Embryonic facial prominence (tissue), 1 donor: ENCODE data around the gene EEF2K.

Experiments
- DNase-seq: peaks from one replicate; pipeline ENCODE4 v3.0.0-alpha.2; 2016; ENCODE audit errors: extremely low spot score

EEF2K gene

GRCh38 chr16:22252317-22252716, 46.2 kb downstream of the EEF2K start:
- no peak for DNase-seq

DNA sequence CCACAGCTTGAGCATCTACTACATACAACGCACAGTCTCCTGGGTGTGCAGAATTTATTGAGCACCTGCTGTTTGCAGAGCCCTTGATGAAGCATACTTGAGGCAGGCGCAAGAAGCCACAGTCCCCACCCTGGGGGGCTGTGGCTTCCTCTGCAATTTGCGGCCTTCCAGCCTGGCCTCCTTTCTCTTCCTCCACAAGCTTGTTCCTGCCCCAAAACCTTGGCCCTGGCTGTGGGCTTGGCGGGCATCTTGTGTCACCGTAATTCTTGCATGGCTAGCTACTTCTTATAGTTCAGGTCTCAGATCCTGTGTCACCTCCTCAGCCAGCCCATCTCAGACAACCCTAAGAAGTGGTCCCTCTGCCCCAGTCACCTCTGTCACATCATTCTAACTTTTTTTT, 47.2 kb downstream of the EEF2K start:
- DNase-seq = no peak

GRCh38 chr16:22255335-22255734, 49.3 kb downstream of the EEF2K start:
- no peak for DNase-seq

DNA sequence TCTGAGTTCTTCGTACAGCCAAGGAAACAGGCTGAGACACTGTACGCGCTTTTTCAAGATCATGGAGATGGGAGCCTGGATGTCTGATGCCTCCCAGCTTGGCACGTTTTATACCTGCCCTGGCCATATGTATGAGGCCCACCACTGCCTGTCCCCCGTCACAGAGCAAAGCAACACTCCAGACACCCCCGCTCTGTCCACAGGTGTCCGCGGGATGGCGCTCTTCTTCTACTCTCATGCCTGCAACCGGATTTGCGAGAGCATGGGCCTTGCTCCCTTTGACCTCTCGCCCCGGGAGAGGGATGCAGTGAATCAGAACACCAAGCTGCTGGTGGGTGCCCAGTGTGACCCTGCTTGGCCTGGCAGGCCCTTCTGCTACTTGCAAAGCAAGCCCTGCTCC, 51.4 kb downstream of the EEF2K start:
- no peak for DNase-seq

DNA sequence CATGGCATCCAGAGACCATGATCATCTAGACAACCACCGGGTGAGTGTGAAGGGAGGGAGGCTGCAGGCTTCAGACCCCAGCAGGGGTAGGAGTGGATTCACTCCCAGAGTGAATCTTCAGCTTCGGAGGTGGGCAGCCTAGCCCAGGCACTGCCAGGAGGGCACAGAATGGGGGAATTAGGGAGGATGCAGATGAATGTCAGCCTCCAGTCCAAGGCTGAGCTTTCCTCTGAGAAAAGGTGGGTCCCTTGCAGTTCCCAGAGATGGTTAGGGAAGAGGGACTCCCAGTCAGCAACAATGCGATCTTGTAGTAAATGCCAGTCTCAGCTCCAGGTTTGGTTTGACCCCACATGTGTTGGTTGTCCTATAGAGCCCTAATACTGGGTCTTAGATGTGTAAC, 54.4 kb downstream of the EEF2K start:
- DNase-seq = no peak

GRCh38 chr16:22262460-22262859, 56.4 kb downstream of the EEF2K start:
- DNase-seq = no peak

GRCh38 chr16:22264786-22265185, 58.7 kb downstream of the EEF2K start:
- no peak for DNase-seq

DNA sequence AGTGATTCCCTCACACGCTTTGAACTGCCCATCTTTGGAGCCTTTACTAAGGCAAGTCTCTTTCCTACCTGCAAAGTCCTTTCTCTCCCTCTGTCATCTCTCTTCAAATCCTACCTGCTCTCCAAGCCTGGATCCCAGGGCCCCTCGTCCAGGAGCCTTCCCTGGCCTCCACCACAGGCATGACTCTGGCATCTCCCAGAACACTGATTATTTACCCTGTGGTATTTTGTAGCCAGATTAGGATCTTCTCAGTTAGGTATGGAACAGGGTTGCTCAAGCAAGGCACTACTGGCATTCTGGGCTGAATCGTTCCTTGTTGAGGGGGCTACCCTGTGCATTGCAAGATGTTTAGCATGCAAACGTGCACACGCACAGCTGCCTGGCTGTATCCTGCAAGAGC, 59.3 kb downstream of the EEF2K start:
- no peak for DNase-seq

DNA sequence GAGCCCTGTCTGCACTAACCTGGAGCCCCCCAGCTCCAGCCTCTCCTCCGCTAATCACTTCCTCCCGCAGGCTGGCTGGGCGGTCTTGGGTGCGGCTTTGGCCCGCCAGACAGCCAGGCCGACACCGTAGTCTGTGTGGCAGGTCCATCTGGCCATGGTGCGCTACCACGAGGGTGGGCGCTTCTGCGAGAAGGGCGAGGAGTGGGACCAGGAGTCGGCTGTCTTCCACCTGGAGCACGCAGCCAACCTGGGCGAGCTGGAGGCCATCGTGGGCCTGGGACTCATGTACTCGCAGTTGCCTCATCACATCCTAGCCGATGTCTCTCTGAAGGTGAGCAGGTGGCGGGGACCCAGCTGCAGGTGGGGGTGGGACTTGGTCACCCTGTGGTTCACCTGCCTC, 60.5 kb downstream of the EEF2K start:
- no peak for DNase-seq

DNA sequence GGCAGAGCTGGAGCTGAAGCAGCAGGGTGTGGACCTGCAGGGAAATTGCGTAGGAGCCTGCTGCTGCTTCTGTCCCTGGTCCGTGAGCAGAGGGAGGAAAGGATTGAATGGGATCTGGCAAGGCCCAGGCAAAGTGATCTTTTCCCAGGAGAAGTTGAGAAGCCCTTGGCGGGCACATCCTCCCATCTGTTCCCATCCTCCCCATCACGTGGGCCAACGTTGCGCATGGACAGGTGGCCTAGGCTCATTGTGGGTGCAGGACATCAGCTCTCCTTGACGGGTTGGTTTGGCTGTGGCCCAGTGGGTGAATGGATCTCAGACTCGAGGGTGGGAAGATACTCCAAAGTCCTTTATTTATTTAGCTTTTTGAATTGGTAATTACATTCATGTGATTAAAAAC, 61.7 kb downstream of the EEF2K start:
- no peak for DNase-seq

- DNase-seq = no peak
These were observed 64.4 kb downstream of the EEF2K start for GRCh38 chr16:22270525-22270924.

- no peak for DNase-seq
These were observed 67.0 kb downstream of the EEF2K start for GRCh38 chr16:22272870-22273650.

- DNase-seq = no peak
These were observed 68.8 kb downstream of the EEF2K start for GRCh38 chr16:22274916-22275315.

- DNase-seq = no peak
These were observed 72.6 kb downstream of the EEF2K start for GRCh38 chr16:22278441-22279230.

- no peak for DNase-seq
These were observed 76.3 kb downstream of the EEF2K start for GRCh38 chr16:22282254-22282892.

GRCh38 chr16:22284637-22285036, 78.6 kb downstream of the EEF2K start:
- DNase-seq = no peak

- no peak for DNase-seq
These were observed 79.0 kb downstream of the EEF2K start for GRCh38 chr16:22285080-22285479.

DNA sequence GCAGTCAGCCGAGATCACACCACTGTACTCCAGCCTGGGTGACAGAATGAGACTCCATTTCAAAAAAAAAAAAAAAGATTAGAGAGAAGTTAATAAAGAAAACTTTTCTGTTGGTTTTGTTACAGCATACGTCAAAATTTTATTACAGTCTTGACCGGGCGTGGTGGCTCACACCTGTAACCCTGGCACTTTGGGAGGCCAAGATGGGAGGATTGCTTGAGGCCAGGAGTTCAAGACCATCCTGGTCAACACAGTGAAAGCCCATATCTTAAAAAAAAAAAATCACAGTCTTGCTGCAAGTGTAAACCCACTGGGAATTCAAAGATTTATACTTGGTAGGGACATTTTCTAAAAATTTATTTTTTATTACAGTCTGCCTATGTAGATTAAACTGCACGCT, 84.9 kb downstream of the EEF2K start:
- DNase-seq = no peak

DNA sequence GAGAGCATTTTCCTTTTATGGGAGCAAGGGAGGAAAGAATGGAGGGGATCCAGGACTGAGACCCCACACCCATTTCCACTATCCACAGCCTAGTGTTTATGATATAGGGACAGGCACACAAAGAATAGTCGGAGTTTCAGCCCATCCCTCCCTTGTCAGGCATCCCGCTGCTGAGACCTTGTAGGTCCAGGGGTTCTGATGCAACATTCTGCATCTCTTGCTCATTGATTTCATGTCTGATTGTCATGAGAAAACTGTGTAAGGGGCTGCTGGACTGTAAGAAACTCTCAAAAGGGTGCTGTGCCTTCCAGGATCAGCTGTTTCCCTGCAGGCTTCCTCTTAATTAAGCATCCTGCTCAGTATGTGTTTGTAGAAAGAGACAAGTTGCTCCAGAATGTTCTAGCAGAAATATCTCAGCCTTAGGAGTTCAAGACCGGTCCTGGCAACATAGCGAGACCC, 85.8 kb downstream of the EEF2K start:
- DNase-seq = no peak

DNA sequence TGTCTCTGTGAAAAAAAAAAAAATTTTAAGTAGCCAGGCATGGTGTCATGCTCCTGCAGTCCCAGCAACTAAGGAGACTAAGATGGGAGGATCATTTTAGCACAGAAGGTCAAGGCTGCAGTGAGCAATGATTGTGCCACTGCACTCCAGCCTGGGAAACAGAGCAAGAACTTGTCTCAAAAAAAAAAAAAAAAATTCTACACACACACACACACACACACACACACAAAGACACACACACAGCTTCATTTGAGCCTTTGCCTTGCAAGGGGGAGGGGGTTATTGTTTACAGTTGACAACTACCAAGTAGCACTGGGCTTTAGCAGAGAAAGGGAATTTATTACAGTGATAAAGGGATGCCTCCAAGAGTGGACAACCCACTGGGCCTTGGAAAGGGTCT, 86.2 kb downstream of the EEF2K start:
- no peak for DNase-seq

DNA sequence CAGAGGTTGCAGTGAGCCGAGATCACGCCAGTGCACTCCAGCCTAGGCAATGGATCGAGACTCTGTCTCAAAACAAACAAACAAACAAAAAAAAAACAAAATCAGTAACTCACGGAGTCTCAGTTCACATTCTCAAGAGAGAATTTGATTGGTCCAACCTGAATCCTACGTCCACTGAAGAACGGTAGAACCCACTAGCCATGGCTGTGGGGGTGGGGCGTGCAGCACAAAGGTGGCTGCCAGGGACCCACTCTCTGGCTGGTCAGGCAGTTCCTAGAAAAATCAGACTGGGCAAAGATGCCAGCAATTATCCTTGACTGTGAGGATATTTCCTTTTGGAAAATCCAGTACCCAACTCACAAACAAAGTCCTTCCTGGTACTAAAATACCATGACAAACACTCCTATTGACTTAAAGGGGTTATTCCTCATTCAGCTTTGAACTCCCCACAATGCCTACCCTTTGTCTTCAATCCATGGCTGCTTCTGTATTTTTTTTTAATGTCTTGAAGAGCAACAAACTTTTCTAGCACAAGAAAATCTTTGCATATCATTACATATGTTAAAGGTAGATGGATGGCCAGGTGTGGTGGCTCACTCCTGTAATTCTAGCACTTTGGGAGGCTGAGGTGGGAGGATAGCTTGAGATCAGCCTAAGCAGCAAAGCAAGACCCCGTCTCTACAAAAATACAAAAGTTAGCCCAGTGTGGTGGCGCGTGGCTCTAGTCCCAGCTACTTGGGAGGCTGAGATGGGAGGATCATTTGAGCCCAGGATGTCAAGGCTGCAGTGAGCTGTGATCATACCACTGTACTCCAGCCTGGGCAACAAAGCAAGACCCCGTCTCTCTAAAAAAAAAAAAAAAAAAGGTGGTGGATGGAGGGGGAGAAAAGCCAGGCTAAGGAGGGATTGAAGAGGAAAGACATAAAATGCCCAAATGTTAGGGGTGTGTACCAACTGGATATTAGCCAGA, 87.3 kb downstream of the EEF2K start:
- DNase-seq = no peak
